Esophagus muscularis mucosa (tissue), 4 donors: ENCODE results near the gene RNF220. TPM values are rescaled to one million over a fixed set of nuclear protein-coding genes. Genes with fewer than 3 reads are reported as not detected.
A peak's percentile ranks its signal among the peaks of the same experiment; 100 is the strongest.

ENCODE experiments used
- DNase-seq: peaks from one replicate; pipeline ENCODE4 v3.0.0-alpha.2; 2017; ENCODE audit errors: extremely low spot score
- H3K27ac ChIP-seq, 4 donors: fragments of 200-600 bp; sonication (generic); replicated peaks in 1 of 4; 1 replicate in 3 of 4; 2 replicates in 1 of 4; pipeline ENCODE4 v1.5.1; 2016 to 2019; ENCODE audit warnings: mild to moderate bottlenecking in 1 of 4
- H3K27me3 ChIP-seq, 4 donors: fragments of 200-600 bp; sonication (generic); one replicate each; pipeline versions ENCODE4 v1.5.1 to v1.6.0; 2016 to 2019
- H3K36me3 ChIP-seq, 4 donors: fragments of 200-600 bp; sonication (generic); one replicate each; pipeline ENCODE4 v1.5.1; 2016 to 2019
- H3K4me1 ChIP-seq, 4 donors: fragments of 200-600 bp; sonication (generic); one replicate each; pipeline ENCODE4 v1.5.1; 2016 to 2019
- H3K4me3 ChIP-seq, 4 donors: fragments of 200-600 bp; sonication (generic); 1 replicate in 2 of 4; 2 replicates in 2 of 4; pipeline ENCODE4 v1.5.1; 2016 to 2019; ENCODE audit warnings: mild to moderate bottlenecking in 4 of 4, moderate library complexity in 1 of 4
- H3K9me3 ChIP-seq, 4 donors: fragments of 200-600 bp; sonication (generic); 1 replicate in 3 of 4; 2 replicates in 1 of 4; pipeline ENCODE4 v1.5.1; 2016 to 2019
- CTCF ChIP-seq, 3 experiments: fragments of 200-600 bp in 2 of 3; fragments of 450-650 bp in 1 of 3; sonication (generic) in 2 of 3; IDR thresholded peaks; one replicate each; pipeline ENCODE4 v1.5.1; 2017 to 2019; ENCODE audit warnings: antibody characterized with exemption in 3 of 3, mild to moderate bottlenecking in 2 of 3, moderate library complexity in 1 of 3
- EP300 ChIP-seq: sonication (generic); formaldehyde crosslinking; IDR thresholded peaks from one replicate; pipeline ENCODE4 v1.6.1; 2017; ENCODE audit warnings: antibody characterized with exemption
- POLR2A ChIP-seq: fragments of 450-650 bp; IDR thresholded peaks from one replicate; pipeline ENCODE4 v1.6.1; 2017; ENCODE audit warnings: antibody characterized with exemption, moderate library complexity, mild to moderate bottlenecking, low read depth
- POLR2AphosphoS5 ChIP-seq, 2 donors: sonication (generic); formaldehyde crosslinking; IDR thresholded peaks; one replicate each; pipeline ENCODE4 v1.6.1; 2017; ENCODE audit warnings: antibody characterized with exemption in 2 of 2
- WGBS: methylation state at CpG from one replicate; pipeline ENCODE4 v1.1.5; 2018; 5-methylcytosine and 5-hydroxymethylcytosine counted together
- intact Hi-C: fragments of 100-400 bp; cut with DNase I; formaldehyde crosslinking; loops from one replicate; pipeline ENCODE4 v1.15.1; 2023
- total RNA-seq, 4 donors: library from RNA; depleted of rRNA; stranded (reverse); fragments of >200 nt; gene quantifications; one replicate each; pipeline versions ENCODE4 v1.1.0 to v1.2.1, GENCODE V29; 2016

Gene RNF220
- total RNA-seq, 4 donors from 2014 or later: 112 to 157 (median 126) TPM

- H3K27me3 ChIP-seq: peaks cover 0 to 38% (median 0%) of the 10 kb centered on the region in 4 donors
- TF ChIP-seq POLR2A (no peak), CTCF (IDR thresholded peaks at IDR 0.05) (peak in 2 of 3 experiments; percentile 92 to 93)
- peak; percentile 95 for DNase-seq
- H3K4me1 ChIP-seq: peaks cover 0 to 4% (median 2%) of the 10 kb centered on the region in 4 donors
- H3K36me3 ChIP-seq: no peaks in the 10 kb centered on the region
- H3K27ac ChIP-seq: no peak overlapping the region
- no peak overlapping the region for H3K4me3 ChIP-seq
- intact Hi-C loops: loop anchor here (2.0 to 10.0 kb wide), 3 partner anchors 216 to 590 kb away; no protein-coding TSS in a partner anchor
- H3K9me3 ChIP-seq: no peaks in the 10 kb centered on the region
- 24% methylated on average over 11 of the region's 14 CpGs for WGBS
Measured at GRCh38 chr1:44594871-44595735, 190.0 kb downstream of the RNF220 start.

DNA sequence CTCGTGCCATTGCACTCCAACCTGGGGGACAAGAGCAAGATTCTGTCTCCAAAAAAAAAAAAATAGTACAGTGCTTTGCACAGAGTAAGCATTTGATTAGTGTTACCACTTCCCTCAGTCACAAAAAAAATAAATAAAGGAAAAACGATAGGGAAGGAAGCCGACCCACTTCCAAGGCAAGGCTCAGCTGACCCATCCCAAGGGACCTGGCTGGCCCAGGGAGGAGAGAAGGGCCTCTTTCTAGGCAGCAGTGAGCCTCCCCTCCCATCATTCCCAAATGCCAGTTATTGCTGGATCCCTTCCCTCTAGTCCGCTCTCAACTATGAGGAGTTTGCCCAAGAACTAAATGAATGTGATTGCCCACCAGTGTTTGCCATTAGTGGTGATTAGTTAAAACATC is 191.5 kb downstream of the RNF220 start:
- intact Hi-C loops: loop anchor here (10.0 kb wide), 1 partner anchor 592 kb away; no protein-coding TSS in a partner anchor
- H3K9me3 ChIP-seq: no peaks in the 10 kb centered on the region
- no peak overlapping the region for H3K4me3 ChIP-seq
- no peaks in the 10 kb centered on the region for H3K36me3 ChIP-seq
- no peak for DNase-seq
- WGBS: 58% methylated on average over 4 of the region's 4 CpGs
- peaks cover 0 to 4% (median 2%) of the 10 kb centered on the region in 4 donors for H3K4me1 ChIP-seq
- TF ChIP-seq CTCF (IDR thresholded peaks at IDR 0.05): no peak
- no peak for TF ChIP-seq EP300
- TF ChIP-seq POLR2A: no peak
- TF ChIP-seq POLR2AphosphoS5 (IDR thresholded peaks at IDR 0.05): no peak
- H3K27me3 ChIP-seq: peaks cover 0 to 52% (median 0%) of the 10 kb centered on the region in 4 donors
- H3K27ac ChIP-seq: no peak overlapping the region

- WGBS: 78% methylated on average over 9 of the region's 10 CpGs
- no peak overlapping the region for H3K27ac ChIP-seq
- DNase-seq: no peak
- no peaks in the 10 kb centered on the region for H3K9me3 ChIP-seq
- intact Hi-C loops: loop anchor here (10.0 kb wide), 1 partner anchor 593 kb away; no protein-coding TSS in a partner anchor
- no peak overlapping the region for H3K4me3 ChIP-seq
- H3K36me3 ChIP-seq: no peaks in the 10 kb centered on the region
- peaks cover 0 to 4% (median 2%) of the 10 kb centered on the region in 4 donors for H3K4me1 ChIP-seq
- no peak for TF ChIP-seq POLR2A
- TF ChIP-seq POLR2AphosphoS5 (IDR thresholded peaks at IDR 0.05): no peak
- no peak for TF ChIP-seq EP300
- TF ChIP-seq CTCF (IDR thresholded peaks at IDR 0.05): no peak
- peaks cover 0 to 68% (median 0%) of the 10 kb centered on the region in 4 donors for H3K27me3 ChIP-seq
Measured at GRCh38 chr1:44598167-44598566, 193.1 kb downstream of the RNF220 start.

- Histone ChIP-seq H3K4me3 (no peak overlapping the region), H3K9me3 (no peaks in the 10 kb centered on the region), H3K36me3 (no peaks in the 10 kb centered on the region), H3K4me1 (no peaks in the 10 kb centered on the region), H3K27me3 (peaks cover 0 to 65% (median 0%) of the 10 kb centered on the region in 4 donors), H3K27ac (no peak overlapping the region)
- TF ChIP-seq EP300: no peak
- no peak for TF ChIP-seq CTCF (IDR thresholded peaks at IDR 0.05)
- no peak for TF ChIP-seq POLR2A
- TF ChIP-seq POLR2AphosphoS5 (IDR thresholded peaks at IDR 0.05): no peak
- 55% methylated on average over 29 of the region's 29 CpGs for WGBS
- intact Hi-C loops: no loop called here
- DNase-seq: no peak
Measured at GRCh38 chr1:44602634-44603628, 197.9 kb downstream of the RNF220 start.
